Neutrophil (primary cell): Measurements from ENCODE around the gene DNAH9.

Experiments
- H3K27ac ChIP-seq: fragments of 200-600 bp; sonication (generic); 2 replicates; pipeline ENCODE4 v1.5.1; 2016; ENCODE audit warnings: mild to moderate bottlenecking, moderate library complexity
- H3K27me3 ChIP-seq: fragments of 200-600 bp; sonication (generic); 2 replicates; pipeline ENCODE4 v1.6.0; 2016; ENCODE audit warnings: mild to moderate bottlenecking
- H3K36me3 ChIP-seq: fragments of 200-600 bp; sonication (generic); 2 replicates; pipeline ENCODE4 v1.5.1; 2017
- H3K4me1 ChIP-seq, 2 experiments: fragments of 200-600 bp in 1 of 2; sonication (generic) in 1 of 2; 1 replicate in 1 of 2; 2 replicates in 1 of 2; pipeline versions ENCODE4 v1.5.1 to v1.6.1; 2013 to 2016; ENCODE audit warnings: low read depth in 1 of 2, low read length in 1 of 2, mild to moderate bottlenecking in 1 of 2, moderate library complexity in 1 of 2; ENCODE audit not compliant: control insufficient read depth in 1 of 2, insufficient read depth in 1 of 2
- H3K4me3 ChIP-seq, 2 experiments: fragments of 200-600 bp in 1 of 2; sonication (generic) in 1 of 2; 1 replicate in 1 of 2; 2 replicates in 1 of 2; pipeline ENCODE4 v1.5.1; 2013 to 2016; ENCODE audit warnings: low read depth in 1 of 2, low read length in 1 of 2, mild to moderate bottlenecking in 1 of 2, moderate library complexity in 1 of 2
- H3K9me3 ChIP-seq: fragments of 200-600 bp; sonication (generic); 2 replicates; pipeline ENCODE4 v1.5.1; 2016
- CTCF ChIP-seq: fragments of 200-600 bp; sonication (generic); IDR thresholded peaks from 2 replicates; pipeline ENCODE4 v1.5.1; 2016; ENCODE audit warnings: antibody characterized with exemption

Gene DNAH9

GRCh38 chr17:11768981-11769380 lies 170.7 kb downstream of the DNAH9 start:
- Histone ChIP-seq H3K36me3 (no peaks in the 10 kb centered on the region), H3K27ac (no peak overlapping the region), H3K9me3 (no peaks in the 10 kb centered on the region), H3K27me3 (no peaks in the 10 kb centered on the region), H3K4me1 (no peaks in the 10 kb centered on the region), H3K4me3 (no peak overlapping the region)
- TF ChIP-seq CTCF, result no peak

GRCh38 chr17:11772031-11772430 lies 173.8 kb downstream of the DNAH9 start:
- no peak for TF ChIP-seq CTCF
- H3K27ac ChIP-seq, result no peak overlapping the region
- H3K4me3 ChIP-seq, result no peak overlapping the region
- H3K4me1 ChIP-seq, result no peaks in the 10 kb centered on the region
- H3K27me3 ChIP-seq, result no peaks in the 10 kb centered on the region
- no peaks in the 10 kb centered on the region for H3K9me3 ChIP-seq
- no peaks in the 10 kb centered on the region for H3K36me3 ChIP-seq

DNA sequence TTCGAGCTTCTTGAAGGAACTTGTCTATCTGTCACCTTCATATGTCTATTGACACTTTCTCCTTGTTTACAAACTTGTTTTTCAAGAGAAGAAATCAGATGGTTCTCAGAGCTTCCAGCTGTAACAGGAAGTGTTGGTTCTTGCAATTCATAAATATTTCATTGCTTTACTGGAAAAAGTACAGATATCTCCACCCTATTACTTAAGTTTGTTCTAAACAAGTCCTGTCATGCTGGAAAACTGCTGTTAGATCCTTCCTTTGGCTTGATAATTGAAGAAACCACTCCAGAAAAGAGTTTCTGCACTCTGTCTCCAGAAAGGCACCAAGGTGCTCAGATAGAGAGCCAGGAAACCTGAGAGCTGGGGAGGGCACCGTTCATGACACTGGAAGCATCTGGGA lies 181.6 kb downstream of the DNAH9 start:
- Histone ChIP-seq H3K9me3 (no peaks in the 10 kb centered on the region), H3K27me3 (no peaks in the 10 kb centered on the region)

GRCh38 chr17:11780621-11781020 lies 182.4 kb downstream of the DNAH9 start:
- Histone ChIP-seq H3K27ac (no peak overlapping the region), H3K9me3 (no peaks in the 10 kb centered on the region), H3K4me1 (no peaks in the 10 kb centered on the region), H3K27me3 (no peaks in the 10 kb centered on the region), H3K4me3 (no peak overlapping the region), H3K36me3 (no peaks in the 10 kb centered on the region)
- no peak for TF ChIP-seq CTCF

More for the DNA sequence above, 181.6 kb downstream of the DNAH9 start:
- H3K4me3 ChIP-seq, result no peak overlapping the region
- no peaks in the 10 kb centered on the region for H3K36me3 ChIP-seq
- no peak overlapping the region for H3K27ac ChIP-seq
- H3K4me1 ChIP-seq, result no peaks in the 10 kb centered on the region
- no peak for TF ChIP-seq CTCF

GRCh38 chr17:11786711-11787438 lies 188.6 kb downstream of the DNAH9 start:
- Histone ChIP-seq H3K36me3 (no peaks in the 10 kb centered on the region), H3K27me3 (no peaks in the 10 kb centered on the region), H3K9me3 (no peaks in the 10 kb centered on the region), H3K4me3 (no peak overlapping the region), H3K4me1 (no peaks in the 10 kb centered on the region), H3K27ac (no peak overlapping the region)
- TF ChIP-seq CTCF, result no peak
